ENCODE measurements around the gene INTS7. TPM values are rescaled to one million over a fixed set of nuclear protein-coding genes. Genes with fewer than 3 reads are reported as not detected.
A peak's percentile ranks its signal among the peaks of the same experiment; 100 is the strongest.

The INTS7 gene
- total and polyA plus RNA-seq, 9 of the 15 experiments (the other 6 are each of a cell fraction or from before 2014, with no cell fraction given), result 27.3 to 68.4 (median 40.4) TPM

DNA sequence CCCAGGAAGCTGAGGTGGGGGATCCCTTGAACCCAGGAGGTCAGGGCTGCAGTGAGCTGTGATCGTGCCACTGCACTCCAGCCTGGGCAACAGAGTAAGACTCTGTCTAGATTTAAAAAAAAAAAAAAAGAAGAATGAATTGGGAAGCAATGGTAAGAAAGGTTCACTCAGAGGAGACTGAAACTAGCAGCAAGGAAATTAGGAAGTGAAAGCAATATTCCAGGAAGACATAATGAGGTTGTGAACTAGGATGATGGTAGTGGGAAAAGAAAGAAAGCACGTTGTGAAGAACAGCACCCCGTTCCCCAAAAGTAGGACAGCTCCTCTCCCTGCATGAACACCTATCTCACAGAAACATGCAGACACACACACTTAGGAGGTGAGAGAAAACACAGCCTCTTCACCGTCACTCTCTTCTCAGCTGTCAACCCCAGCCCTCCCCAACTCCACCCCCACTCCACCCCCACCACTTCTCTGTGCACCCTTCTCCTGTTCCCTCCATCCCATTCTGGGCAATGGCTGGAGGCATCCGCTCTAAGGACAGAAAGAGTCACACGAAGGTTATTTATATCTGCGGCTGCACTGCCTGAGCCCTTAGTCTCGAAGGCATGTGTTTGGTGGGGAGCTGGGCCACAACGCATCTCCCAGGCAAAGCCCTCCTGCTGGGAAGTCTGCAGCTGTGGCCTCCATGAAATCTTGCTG is 103.0 kb downstream of the INTS7 start:
- peak overlapping the region in 1 of 2 experiments; percentile 6; a peak in 1 of 4 replicates for H3K9ac ChIP-seq (ENCODE audit: insufficient read depth in 1 of 2, low read depth in 2 of 2, low read length in 2 of 2)
- no peaks in the 10 kb centered on the region for H3K27me3 ChIP-seq (ENCODE audit: control insufficient read depth in 2 of 2, insufficient read depth in 2 of 2, low read length in 2 of 2)
- no peaks in the 10 kb centered on the region for H3K79me2 ChIP-seq (ENCODE audit: control insufficient read depth, insufficient read depth, low read length)
- ATAC-seq (peak; percentile 15), FAIRE-seq (no peak), DNase-seq (ENCODE audit: extremely low read depth in 1 of 4, low spot score in 3 of 4) (peak; percentile 37 to 61 (median 46))
- H3K4me2 ChIP-seq (ENCODE audit: insufficient read depth, low read length), result peak overlapping the region; percentile 48
- H4K20me1 ChIP-seq (replicated peaks; ENCODE audit: control insufficient read depth, insufficient read depth, low read length), result no peaks in the 10 kb centered on the region
- POLR2A ChIA-PET, result interaction anchor here (0.6 to 0.8 kb wide), 3 partner anchors 13 to 251 kb away, joined by 3 read pairs; no protein-coding TSS in a partner anchor
- intact Hi-C loops (cut with micrococcal nuclease) (no loop called here), in situ Hi-C loops (cut with MboI) (no loop called here)
- BruUV-seq (replicated peaks), result no TSS peak
- H3K4me1 ChIP-seq (replicated peaks in 1 of 2; ENCODE audit: control insufficient read depth in 2 of 2, insufficient read depth in 2 of 2, low read length in 2 of 2), result peaks cover 3 to 38% of the 10 kb centered on the region in 2 experiments; a peak in 4 of 5 replicates
- no peaks in the 10 kb centered on the region for H3K36me3 ChIP-seq (ENCODE audit: control insufficient read depth, insufficient read depth, low read length)
- H3K27ac ChIP-seq (ENCODE audit: extremely low read depth, low read depth, low read length), result no peak overlapping the region
- H3K9me1 ChIP-seq (ENCODE audit: control insufficient read depth, insufficient read depth, low read length), result no peaks in the 10 kb centered on the region
- H3K9me3 ChIP-seq (replicated peaks; ENCODE audit: control insufficient read depth, insufficient read depth, low read depth, low read length), result no peaks in the 10 kb centered on the region
- no peak overlapping the region for H3K4me3 ChIP-seq
- peak overlapping the region; percentile 88 for H2AFZ ChIP-seq (ENCODE audit: low read depth, low read length)
- CTCF ChIA-PET (ENCODE audit: low intra/inter-chr PET ratio), result no interaction called here
- 21% methylated on average over 8 of the region's 9 CpGs for WGBS (ENCODE audit: insufficient coverage, low coverage, missing lambda C conversion rate)
- TF ChIP-seq PTBP1 (IDR thresholded peaks at IDR 0.05; ENCODE audit: low read depth, low read length) (no peak), MEF2A (IDR thresholded peaks at IDR 0.05; ENCODE audit: control insufficient read depth, low read depth, low read length) (peak; percentile 52; the same call in 1 of the 2 replicates), ZKSCAN1 (IDR thresholded peaks at IDR 0.05; ENCODE audit: low read depth, low read length) (no peak), MAFF (IDR thresholded peaks at IDR 0.05; ENCODE audit: low read length) (no peak), ZBTB7A (IDR thresholded peaks at IDR 0.05; ENCODE audit: borderline replicate concordance, control insufficient read depth, low read depth, low read length) (no peak), SOX6 (IDR thresholded peaks at IDR 0.05) (no peak), CREM (IDR thresholded peaks at IDR 0.05; ENCODE audit: low read depth) (no peak), NR2C1 (IDR thresholded peaks at IDR 0.05) (no peak), NR2C1 (tag; IDR thresholded peaks at IDR 0.05) (0 out of 2 replicates have a peak, but pooled peaks have one; percentile 67), POLR2AphosphoS5 (IDR thresholded peaks at IDR 0.05; ENCODE audit: control insufficient read depth, insufficient read depth, low read depth, low read length) (no peak), DMBX1 (CRISPR knock-in tag; IDR thresholded peaks at IDR 0.05; ENCODE audit: borderline replicate concordance) (no peak), NR2C2 (CRISPR knock-in tag; IDR thresholded peaks at IDR 0.05) (no peak), NR2C2 (tag; IDR thresholded peaks at IDR 0.05) (0 out of 2 replicates have a peak, but pooled peaks have one; percentile 56)
- TF ChIP-seq, protein P1, sequence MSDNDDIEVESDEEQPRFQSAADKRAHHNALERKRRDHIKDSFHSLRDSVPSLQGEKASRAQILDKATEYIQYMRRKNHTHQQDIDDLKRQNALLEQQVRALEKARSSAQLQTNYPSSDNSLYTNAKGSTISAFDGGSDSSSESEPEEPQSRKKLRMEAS (CRISPR knock-in tag; IDR thresholded peaks at IDR 0.05), result peak; percentile 19; the same call in 1 of the 2 replicates
- TF ChIP-seq, protein P2, sequence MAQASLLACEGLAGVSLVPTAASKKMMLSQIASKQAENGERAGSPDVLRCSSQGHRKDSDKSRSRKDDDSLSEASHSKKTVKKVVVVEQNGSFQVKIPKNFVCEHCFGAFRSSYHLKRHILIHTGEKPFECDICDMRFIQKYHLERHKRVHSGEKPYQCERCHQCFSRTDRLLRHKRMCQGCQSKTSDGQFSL (CRISPR knock-in tag; IDR thresholded peaks at IDR 0.05), result no peak
- TF ChIP-seq, protein P2 (tag; IDR thresholded peaks at IDR 0.05), result peak in 1 of 2 experiments; percentile 40; a peak in 1 of 4 replicates
- TF ChIP-seq, protein P3, sequence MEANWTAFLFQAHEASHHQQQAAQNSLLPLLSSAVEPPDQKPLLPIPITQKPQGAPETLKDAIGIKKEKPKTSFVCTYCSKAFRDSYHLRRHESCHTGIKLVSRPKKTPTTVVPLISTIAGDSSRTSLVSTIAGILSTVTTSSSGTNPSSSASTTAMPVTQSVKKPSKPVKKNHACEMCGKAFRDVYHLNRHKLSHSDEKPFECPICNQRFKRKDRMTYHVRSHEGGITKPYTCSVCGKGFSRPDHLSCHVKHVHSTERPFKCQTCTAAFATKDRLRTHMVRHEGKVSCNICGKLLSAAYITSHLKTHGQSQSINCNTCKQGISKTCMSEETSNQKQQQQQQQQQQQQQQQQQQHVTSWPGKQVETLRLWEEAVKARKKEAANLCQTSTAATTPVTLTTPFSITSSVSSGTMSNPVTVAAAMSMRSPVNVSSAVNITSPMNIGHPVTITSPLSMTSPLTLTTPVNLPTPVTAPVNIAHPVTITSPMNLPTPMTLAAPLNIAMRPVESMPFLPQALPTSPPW (CRISPR knock-in tag; IDR thresholded peaks at IDR 0.05), result 0 out of 2 replicates have a peak, but pooled peaks have one; percentile 29
- TF ChIP-seq, protein P4, sequence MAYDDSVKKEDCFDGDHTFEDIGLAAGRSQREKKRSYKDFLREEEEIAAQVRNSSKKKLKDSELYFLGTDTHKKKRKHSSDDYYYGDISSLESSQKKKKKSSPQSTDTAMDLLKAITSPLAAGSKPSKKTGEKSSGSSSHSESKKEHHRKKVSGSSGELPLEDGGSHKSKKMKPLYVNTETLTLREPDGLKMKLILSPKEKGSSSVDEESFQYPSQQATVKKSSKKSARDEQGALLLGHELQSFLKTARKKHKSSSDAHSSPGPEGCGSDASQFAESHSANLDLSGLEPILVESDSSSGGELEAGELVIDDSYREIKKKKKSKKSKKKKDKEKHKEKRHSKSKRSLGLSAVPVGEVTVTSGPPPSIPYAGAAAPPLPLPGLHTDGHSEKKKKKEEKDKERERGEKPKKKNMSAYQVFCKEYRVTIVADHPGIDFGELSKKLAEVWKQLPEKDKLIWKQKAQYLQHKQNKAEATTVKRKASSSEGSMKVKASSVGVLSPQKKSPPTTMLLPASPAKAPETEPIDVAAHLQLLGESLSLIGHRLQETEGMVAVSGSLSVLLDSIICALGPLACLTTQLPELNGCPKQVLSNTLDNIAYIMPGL (CRISPR knock-in tag; IDR thresholded peaks at IDR 0.05), result no peak

All from K562 (cell line).